HepG2 (cell line): ENCODE results near the gene CRISPLD2. TPM values are rescaled to one million over a fixed set of nuclear protein-coding genes. Genes with fewer than 3 reads are reported as not detected.

ENCODE experiments used
- ATAC-seq: fragments of 200-7000 bp; cut with Tn5 transposase; 3 replicates; pipeline ENCODE4 v1.9.1; 2020; ENCODE audit warnings: mild to moderate bottlenecking, moderate library complexity
- BruUV-seq: library from RNA; stranded (reverse); fragments of 400-500 nt; replicated peaks from 2 replicates; lab custom pipeline; 2021; lab: Mats Ljungman, UMichigan
- CTCF ChIA-PET: fragments of 300-600 bp; formaldehyde crosslinking; extraction: SDS; loops from one replicate; lab custom pipeline; 2021; ENCODE audit warnings: low total read pairs, inconsistent platforms, low intra/inter-chr PET ratio; lab: Yijun Ruan, JAX
- POLR2A ChIA-PET: fragments of 350-600 bp; sonication (Branson Sonifier 250); formaldehyde crosslinking; loops from one replicate; lab custom pipeline; 2020; ENCODE audit warnings: antibody characterized with exemption, inconsistent platforms; lab: Yijun Ruan, JAX
- DNase-seq: peaks from one replicate; pipeline ENCODE4 v3.0.0-alpha.2; 2015; ENCODE audit warnings: low spot score
- FAIRE-seq: peaks from 3 replicates; lab custom pipeline; 2011; peaks lifted over from hg19 to GRCh38; lab: Jason Lieb, UNC
- H2AFZ ChIP-seq: one replicate; pipeline ENCODE4 v1.6.1; 2011; ENCODE audit warnings: low read length, inconsistent platforms
- H3K27ac ChIP-seq: fragments of 300-600 bp; 3 replicates; pipeline ENCODE4 v1.8.0; 2011; ENCODE audit warnings: mixed run types, mild to moderate bottlenecking, mixed read lengths, low read length, inconsistent platforms; ENCODE audit not compliant: insufficient read depth; ENCODE audit errors: extremely low read length
- H3K27me3 ChIP-seq, 2 experiments: fragments of 200-600 bp in 1 of 2; 2 replicates in 1 of 2; 3 replicates in 1 of 2; pipeline versions ENCODE4 v1.6.0 to v1.8.0; 2011; ENCODE audit warnings: low read length in 2 of 2, mild to moderate bottlenecking in 2 of 2, moderate library complexity in 2 of 2, inconsistent platforms in 1 of 2; ENCODE audit not compliant: insufficient read depth in 2 of 2, control insufficient read depth in 1 of 2
- H3K36me3 ChIP-seq, 2 experiments: fragments of 200-600 bp in 1 of 2; replicated peaks in 1 of 2; 2 replicates in 1 of 2; 3 replicates in 1 of 2; pipeline versions ENCODE4 v1.5.1 to v1.8.0; 2011; ENCODE audit warnings: low read length in 2 of 2, inconsistent platforms in 1 of 2; ENCODE audit not compliant: insufficient read depth in 2 of 2, control insufficient read depth in 1 of 2
- H3K4me1 ChIP-seq: 2 replicates; pipeline ENCODE4 v1.5.1; 2012; ENCODE audit warnings: low read length, inconsistent platforms; ENCODE audit not compliant: insufficient read depth
- H3K4me2 ChIP-seq: 2 replicates; pipeline ENCODE4 v1.6.0; 2011; ENCODE audit warnings: low read depth, low read length, inconsistent platforms
- H3K4me3 ChIP-seq, 3 experiments: fragments of 200-600 bp in 1 of 3; sonication (generic), shearing (Covaris generic) in 1 of 3; replicated peaks in 1 of 3; 2 replicates each; pipeline ENCODE4 v1.5.1; 2011 to 2016; ENCODE audit warnings: low read length in 3 of 3, inconsistent platforms in 2 of 3, low read depth in 2 of 3, mild to moderate bottlenecking in 2 of 3, control low read depth in 1 of 3, mixed read lengths in 1 of 3; ENCODE audit not compliant: insufficient read depth in 1 of 3
- H3K79me2 ChIP-seq: one replicate; pipeline ENCODE4 v1.6.1; 2011; ENCODE audit warnings: low read length, inconsistent platforms; ENCODE audit not compliant: insufficient read depth
- H3K9ac ChIP-seq: 2 replicates; pipeline ENCODE4 v1.6.0; 2011; ENCODE audit warnings: mild to moderate bottlenecking, low read depth, low read length, inconsistent platforms; ENCODE audit not compliant: insufficient read depth
- H3K9me3 ChIP-seq: 2 replicates; pipeline ENCODE4 v1.5.1; 2012; ENCODE audit warnings: mild to moderate bottlenecking, low read length
- H4K20me1 ChIP-seq: 2 replicates; pipeline ENCODE4 v1.6.0; 2011; ENCODE audit warnings: inconsistent platforms, mild to moderate bottlenecking, low read length, moderate library complexity; ENCODE audit not compliant: insufficient read depth
- ARID3A ChIP-seq: IDR thresholded peaks from 2 replicates; pipeline ENCODE4 v1.6.1; 2012; ENCODE audit warnings: low read depth, low read length, improper control_type of control experiment
- GATAD1 ChIP-seq: IDR thresholded peaks from 2 replicates; pipeline ENCODE4 v1.6.1; 2016; ENCODE audit warnings: missing genetic modification reagents, missing compliant biosample characterization
- GTF2F1 ChIP-seq: fragments of 150-350 bp; IDR thresholded peaks from 2 replicates; pipeline ENCODE4 v1.6.1; 2014; ENCODE audit warnings: low read length
- IRX3 ChIP-seq: sonication (generic); formaldehyde crosslinking; IDR thresholded peaks from 2 replicates; pipeline ENCODE4 v1.8.1; 2023; ENCODE audit warnings: mild to moderate bottlenecking, low read depth, missing genetic modification reagents, borderline replicate concordance
- ZHX1 ChIP-seq: sonication (generic); formaldehyde crosslinking; IDR thresholded peaks from 2 replicates; pipeline ENCODE4 v1.8.1; 2022; ENCODE audit warnings: low read depth, mild to moderate bottlenecking, missing genetic modification reagents
- WGBS: methylation state at CpG from one replicate; pipeline ENCODE4 v1.1.6; 2017; ENCODE audit warnings: low lambda C conversion rate; 5-methylcytosine and 5-hydroxymethylcytosine counted together
- in situ Hi-C: cut with HindIII; loops from 2 replicates; pipeline ENCODE4 v1.10.0; 2017; ENCODE audit warnings: low pct_unique_long_range_greater_than_20kb; ENCODE audit not compliant: extremely low pct_ligation_motif_present
- intact Hi-C: fragments of 100-400 bp; cut with micrococcal nuclease; formaldehyde crosslinking; loops from one replicate; pipeline ENCODE4 v1.10.0; 2022; ENCODE audit not compliant: unreplicated experiment
- polyA plus RNA-seq, 8 experiments: library from polyadenylated mRNA; depleted of rRNA in 3 of 8; stranded (reverse) in 7 of 8; unstranded in 1 of 8; fragments of >200 nt; fragmentation: Illumina TruSeq in 4 of 8; extraction: Trizol in 4 of 8; gene quantifications; 2 replicates each; pipeline versions ENCODE4 v1.2.1 to v1.2.3, GENCODE V29; 2011 to 2016; ENCODE audit warnings: low read depth in 4 of 8, missing spikeins in 1 of 8, mixed read lengths in 1 of 8; ENCODE audit not compliant: insufficient read depth in 1 of 8
- total RNA-seq, 5 experiments: library from RNA; depleted of rRNA; stranded (reverse); fragments of >200 nt; fragmentation: Illumina TruSeq; extraction: Trizol; gene quantifications; 2 replicates each; pipeline ENCODE4 v1.2.3, GENCODE V29; 2016; ENCODE audit warnings: low read depth in 1 of 5

Gene CRISPLD2
- total and polyA plus RNA-seq, 2 of the 13 experiments (the other 11 are each of a cell fraction or from before 2014, with no cell fraction given), result 0.04 to 0.31 TPM

- no peaks in the 10 kb centered on the region for H3K27me3 ChIP-seq
- H3K9me3 ChIP-seq, result no peaks in the 10 kb centered on the region
- FAIRE-seq (no peak), DNase-seq (no peak), ATAC-seq (no peak)
- no peak overlapping the region for H3K4me3 ChIP-seq
- in situ Hi-C loops (no loop called here), intact Hi-C loops (no loop called here)
- H2AFZ ChIP-seq, result no peak overlapping the region
- ChIA-PET POLR2A (no interaction called here), CTCF (no interaction called here)
- H3K4me2 ChIP-seq, result no peak overlapping the region
- H4K20me1 ChIP-seq, result no peaks in the 10 kb centered on the region
- H3K36me3 ChIP-seq, result no peaks in the 10 kb centered on the region
- H3K27ac ChIP-seq, result no peak overlapping the region
- TF ChIP-seq ARID3A, result no peak
- TF ChIP-seq GTF2F1, result no peak
- no peak for TF ChIP-seq GATAD1 (CRISPR knock-in tag)
- no peak for TF ChIP-seq ZHX1 (CRISPR knock-in tag)
- TF ChIP-seq IRX3 (CRISPR knock-in tag), result no peak
- no peaks in the 10 kb centered on the region for H3K79me2 ChIP-seq
- no peak overlapping the region for H3K9ac ChIP-seq
- H3K4me1 ChIP-seq, result peaks cover 15% of the 10 kb centered on the region; the same call in 1 of the 2 replicates
- BruUV-seq, result no TSS peak
- whole genome bisulfite sequencing, result 92% methylated on average over 12 of the region's 12 CpGs
These were observed 28.7 kb upstream of the CRISPLD2 start for GRCh38 chr16:84791088-84791487.
